Left renal pelvis (tissue), 4 donors: ENCODE measurements around the gene TBX2. TPM values are rescaled to one million over a fixed set of nuclear protein-coding genes. Genes with fewer than 3 reads are reported as not detected.

ENCODE experiments used
- DNase-seq, 4 donors: peaks; one replicate each; pipeline ENCODE4 v3.0.0-alpha.2; 2013; ENCODE audit warnings: low read depth in 4 of 4, low spot score in 3 of 4
- polyA plus RNA-seq, 4 donors: library from polyadenylated mRNA; unstranded; fragments of 120-200 nt; gene quantifications; one replicate each; pipeline ENCODE4 v1.2.1, GENCODE V29; 2013; ENCODE audit not compliant: insufficient read length in 4 of 4

The TBX2 gene
- polyA plus RNA-seq, 4 donors, result 21.6 to 117 (median 63.7) TPM

- no peak for DNase-seq
Observed at GRCh38 chr17:61400066-61400716, 548 bp downstream of the TBX2 start.

GRCh38 chr17:61400717-61401388 lies 1.2 kb downstream of the TBX2 start:
- no peak for DNase-seq

GRCh38 chr17:61401389-61402072 lies 1.9 kb downstream of the TBX2 start:
- DNase-seq, result no peak

- no peak for DNase-seq
Observed at GRCh38 chr17:61402073-61402541, 2.5 kb downstream of the TBX2 start.

GRCh38 chr17:61402978-61403800 lies 3.5 kb downstream of the TBX2 start:
- DNase-seq, result no peak

GRCh38 chr17:61403801-61404662 lies 4.4 kb downstream of the TBX2 start:
- DNase-seq, result no peak

- DNase-seq, result no peak
Observed at GRCh38 chr17:61404663-61404912, 4.9 kb downstream of the TBX2 start.

GRCh38 chr17:61404913-61405685 lies 5.5 kb downstream of the TBX2 start:
- no peak for DNase-seq

GRCh38 chr17:61405686-61406536 lies 6.3 kb downstream of the TBX2 start:
- DNase-seq, result no peak

- DNase-seq, result no peak
Observed at GRCh38 chr17:61406537-61406845, 6.8 kb downstream of the TBX2 start.

- no peak for DNase-seq
Observed at GRCh38 chr17:61406971-61407911, 7.6 kb downstream of the TBX2 start.

- DNase-seq, result no peak
Observed at GRCh38 chr17:61408151-61409041, 8.8 kb downstream of the TBX2 start.

- no peak for DNase-seq
Observed at GRCh38 chr17:61409301-61410112, 9.9 kb downstream of the TBX2 start.

GRCh38 chr17:61410141-61411010 lies 10.7 kb downstream of the TBX2 start:
- peak in 1 of 4 donors; percentile 75 for DNase-seq

GRCh38 chr17:61411011-61411260 lies 11.3 kb downstream of the TBX2 start:
- DNase-seq, result no peak
